ENCODE measurements around the gene FAM9A. TPM values are rescaled to one million over a fixed set of nuclear protein-coding genes. Genes with fewer than 3 reads are reported as not detected.
"Not testable (repeated sequence)": the region's sequence is repeated elsewhere in the genome, so short reads cannot be mapped to it uniquely, and the experiment has no call there.

FAM9A gene
- total RNA-seq, 1 donor from 2014 or later = not detected

GRCh38 chrX:8805046-8805445 lies 3.9 kb upstream of the FAM9A start:
- no peak for DNase-seq (ENCODE audit: low spot score)

- DNase-seq (ENCODE audit: low spot score) = no peak
Measured at GRCh38 chrX:8803326-8803725, 2.1 kb upstream of the FAM9A start.

GRCh38 chrX:8800351-8800750 lies 832 bp downstream of the FAM9A start:
- not testable (repeated sequence) for DNase-seq (ENCODE audit: low spot score)

GRCh38 chrX:8799281-8799680 lies 1.9 kb downstream of the FAM9A start:
- not testable (repeated sequence) for DNase-seq (ENCODE audit: low spot score)

GRCh38 chrX:8798702-8799101 lies 2.5 kb downstream of the FAM9A start:
- DNase-seq (ENCODE audit: low spot score) = not testable (repeated sequence)

- not testable (repeated sequence) for DNase-seq (ENCODE audit: low spot score)
Measured at GRCh38 chrX:8787119-8787518, 14.1 kb downstream of the FAM9A start.

- no peak for DNase-seq (ENCODE audit: low spot score)
Measured at GRCh38 chrX:8784162-8784561, 17.0 kb downstream of the FAM9A start.

- no peak for DNase-seq (ENCODE audit: low spot score)
Measured at GRCh38 chrX:8783714-8784098, 17.5 kb downstream of the FAM9A start.

- DNase-seq (ENCODE audit: low spot score) = no peak
Measured at GRCh38 chrX:8783097-8783713, 18.0 kb downstream of the FAM9A start.

GRCh38 chrX:8782595-8782994 lies 18.6 kb downstream of the FAM9A start:
- no peak for DNase-seq (ENCODE audit: low spot score)

- DNase-seq (ENCODE audit: low spot score) = not testable (repeated sequence)
Measured at GRCh38 chrX:8781921-8782320, 19.3 kb downstream of the FAM9A start.

- DNase-seq (ENCODE audit: low spot score) = no peak
Measured at GRCh38 chrX:8773117-8773516, 28.1 kb downstream of the FAM9A start.

GRCh38 chrX:8760021-8760420 lies 41.2 kb downstream of the FAM9A start:
- no peak for DNase-seq (ENCODE audit: low spot score)

- DNase-seq (ENCODE audit: low spot score) = not testable (repeated sequence)
Measured at GRCh38 chrX:8758706-8759105, 42.5 kb downstream of the FAM9A start.

GRCh38 chrX:8757609-8758389 lies 43.4 kb downstream of the FAM9A start:
- DNase-seq (ENCODE audit: low spot score) = not testable (repeated sequence)

- no peak for DNase-seq (ENCODE audit: low spot score)
Measured at GRCh38 chrX:8755813-8756212, 45.4 kb downstream of the FAM9A start.

- no peak for DNase-seq (ENCODE audit: low spot score)
Measured at GRCh38 chrX:8755116-8755515, 46.1 kb downstream of the FAM9A start.

GRCh38 chrX:8749697-8750096 lies 51.5 kb downstream of the FAM9A start:
- DNase-seq (ENCODE audit: low spot score) = no peak

- no peak for DNase-seq (ENCODE audit: low spot score)
Measured at GRCh38 chrX:8748855-8749254, 52.3 kb downstream of the FAM9A start.

- DNase-seq (ENCODE audit: low spot score) = no peak
Measured at GRCh38 chrX:8743126-8743732, 58.0 kb downstream of the FAM9A start.

GRCh38 chrX:8741981-8742380 lies 59.2 kb downstream of the FAM9A start:
- DNase-seq (ENCODE audit: low spot score) = no peak

All from mesenteric fat pad (tissue), 1 donor.